Liver (tissue), 9 donors: ENCODE results near the gene KAZN. TPM values are rescaled to one million over a fixed set of nuclear protein-coding genes. Genes with fewer than 3 reads are reported as not detected.

Experiments
- DNase-seq: peaks from one replicate; pipeline ENCODE4 v3.0.0-alpha.2; 2017; ENCODE audit warnings: low spot score
- H3K27ac ChIP-seq, 2 donors: one replicate each; pipeline ENCODE4 v1.7.0; 2013; ENCODE audit warnings: inconsistent platforms in 2 of 2, low read length in 2 of 2, control low read depth in 1 of 2, low read depth in 1 of 2, mild to moderate bottlenecking in 1 of 2
- H3K27me3 ChIP-seq, 4 donors: one replicate each; pipeline versions ENCODE4 v1.6.1 to v1.7.0; 2013; ENCODE audit warnings: low read length in 3 of 4, inconsistent platforms in 1 of 4, mild to moderate bottlenecking in 1 of 4, moderate library complexity in 1 of 4; ENCODE audit not compliant: control insufficient read depth in 4 of 4, insufficient read depth in 4 of 4
- H3K36me3 ChIP-seq, 4 donors: one replicate each; pipeline versions ENCODE4 v1.6.1 to v1.7.0; 2013; ENCODE audit warnings: low read length in 3 of 4, mild to moderate bottlenecking in 3 of 4, low read depth in 1 of 4, moderate library complexity in 1 of 4; ENCODE audit not compliant: control insufficient read depth in 4 of 4, insufficient read depth in 3 of 4
- H3K4me1 ChIP-seq, 4 donors: one replicate each; pipeline versions ENCODE4 v1.6.1 to v1.7.0; 2013; ENCODE audit warnings: low read length in 3 of 4, mild to moderate bottlenecking in 3 of 4, moderate library complexity in 1 of 4; ENCODE audit not compliant: control insufficient read depth in 4 of 4, insufficient read depth in 4 of 4
- H3K4me3 ChIP-seq, 3 donors: one replicate each; pipeline versions ENCODE4 v1.6.1 to v1.7.0; 2013; ENCODE audit warnings: low read length in 3 of 3, control low read depth in 1 of 3, low read depth in 1 of 3, mild to moderate bottlenecking in 1 of 3
- H3K9ac ChIP-seq, 2 donors: one replicate each; pipeline ENCODE4 v1.7.0; 2013; ENCODE audit warnings: low read length in 2 of 2, mild to moderate bottlenecking in 2 of 2, moderate library complexity in 2 of 2, control low read depth in 1 of 2, low read depth in 1 of 2
- H3K9me3 ChIP-seq, 4 donors: one replicate each; pipeline versions ENCODE4 v1.6.1 to v1.7.0; 2013; ENCODE audit warnings: low read length in 3 of 4; ENCODE audit not compliant: control insufficient read depth in 4 of 4
- ATF3 ChIP-seq: IDR thresholded peaks from 2 replicates; pipeline ENCODE4 v1.6.1; 2016; ENCODE audit warnings: antibody characterized with exemption
- CTCF ChIP-seq: fragments of 150-350 bp; IDR thresholded peaks from 2 replicates; pipeline ENCODE4 v1.5.1; 2017; ENCODE audit warnings: improper control_type of control experiment, low read depth, low read length; ENCODE audit not compliant: missing input control
- EGR1 ChIP-seq, 2 donors: IDR thresholded peaks; 2 replicates each; pipeline ENCODE4 v1.6.1; 2016 to 2018; ENCODE audit warnings: antibody characterized with exemption in 2 of 2, low read depth in 2 of 2
- FOXA1 ChIP-seq: IDR thresholded peaks from 2 replicates; pipeline ENCODE4 v1.6.1; 2016; ENCODE audit warnings: antibody characterized with exemption
- FOXA2 ChIP-seq: IDR thresholded peaks from 2 replicates; pipeline ENCODE4 v1.6.1; 2016; ENCODE audit warnings: antibody characterized with exemption
- GABPA ChIP-seq, 2 donors: IDR thresholded peaks in 1 of 2; conservative IDR thresholded peaks in 1 of 2; 2 replicates each; pipeline ENCODE4 v1.6.1; 2016; ENCODE audit warnings: antibody characterized with exemption in 2 of 2, mild to moderate bottlenecking in 1 of 2, moderate library complexity in 1 of 2
- HNF4A ChIP-seq, 2 donors: conservative IDR thresholded peaks; 2 replicates each; pipeline ENCODE4 v1.6.1; 2016; ENCODE audit warnings: antibody characterized with exemption in 2 of 2, mild to moderate bottlenecking in 2 of 2
- HNF4G ChIP-seq: IDR thresholded peaks from 2 replicates; pipeline ENCODE4 v1.6.1; 2016; ENCODE audit warnings: antibody characterized with exemption
- MAX ChIP-seq: IDR thresholded peaks from 2 replicates; pipeline ENCODE4 v1.6.1; 2016; ENCODE audit warnings: antibody characterized with exemption
- RAD21 ChIP-seq, 2 donors: IDR thresholded peaks; 2 replicates each; pipeline ENCODE4 v1.6.1; 2016; ENCODE audit warnings: antibody characterized with exemption in 2 of 2, mild to moderate bottlenecking in 2 of 2
- REST ChIP-seq: IDR thresholded peaks from 2 replicates; pipeline ENCODE4 v1.6.1; 2016; ENCODE audit warnings: antibody characterized with exemption, mild to moderate bottlenecking
- RXRA ChIP-seq, 2 donors: IDR thresholded peaks; 2 replicates each; pipeline ENCODE4 v1.6.1; 2017 to 2018; ENCODE audit warnings: antibody characterized with exemption in 2 of 2, mild to moderate bottlenecking in 1 of 2
- TAF1 ChIP-seq: conservative IDR thresholded peaks from 2 replicates; pipeline ENCODE4 v1.6.1; 2016; ENCODE audit warnings: antibody characterized with exemption, mild to moderate bottlenecking
- YY1 ChIP-seq: IDR thresholded peaks from 2 replicates; pipeline ENCODE4 v1.6.1; 2016; ENCODE audit warnings: antibody characterized with exemption, mild to moderate bottlenecking
- ZBTB33 ChIP-seq: IDR thresholded peaks from 2 replicates; pipeline ENCODE4 v1.6.1; 2016; ENCODE audit warnings: antibody characterized with exemption
- WGBS: extraction: QIAGEN DNeasy Blood & Tissue Kit; methylation state at CpG from one replicate; pipeline ENCODE4 v1.1.7; 2013; 5-methylcytosine and 5-hydroxymethylcytosine counted together
- polyA plus RNA-seq, 2 donors: library from polyadenylated mRNA; stranded (reverse) in 1 of 2; unstranded in 1 of 2; fragments of 200-250 nt in 1 of 2; fragments of >200 nt in 1 of 2; fragmentation: Nextera tagmentation in 1 of 2; extraction: Ambion mirVana in 1 of 2; gene quantifications; one replicate each; pipeline versions ENCODE4 v1.2.1 to v1.2.3, GENCODE V29; 2013 to 2015
- total RNA-seq, 2 donors: library from RNA; depleted of rRNA; stranded (reverse); fragments of >200 nt; gene quantifications; one replicate each; pipeline ENCODE4 v1.2.3, GENCODE V29; 2014
- donor health status: healthy.
- donor health status: healthy.
- donor health status: healthy.
- donor health status: healthy.
- donor health status: healthy.

The KAZN gene
- total and polyA plus RNA-seq, 4 donors, result 1.9 to 6.9 (median 2.4) TPM

GRCh38 chr1:14759843-14760242 lies 161.4 kb downstream of the KAZN start:
- Histone ChIP-seq H3K4me3 (no peak overlapping the region), H3K9ac (no peak overlapping the region), H3K36me3 (no peaks in the 10 kb centered on the region), H3K4me1 (no peaks in the 10 kb centered on the region), H3K27me3 (no peaks in the 10 kb centered on the region), H3K27ac (no peak overlapping the region), H3K9me3 (no peaks in the 10 kb centered on the region)
- DNase-seq, result no peak
- 74% methylated on average over 7 of the region's 7 CpGs for WGBS
- TF ChIP-seq RXRA (IDR thresholded peaks at IDR 0.05) (no peak), ATF3 (no peak), YY1 (no peak), CTCF (no peak), EGR1 (IDR thresholded peaks at IDR 0.05; ENCODE audit: low read depth in 2 of 2) (no peak), ZBTB33 (no peak), HNF4A (conservative IDR thresholded peaks at IDR 0.05) (no peak), TAF1 (no peak)

- no peak for DNase-seq
- 87% methylated on average over 5 of the region's 5 CpGs for WGBS
- Histone ChIP-seq H3K27me3 (peaks cover 0 to under 1% (median 0%) of the 10 kb centered on the region in 4 donors), H3K27ac (no peak overlapping the region), H3K9ac (no peak overlapping the region), H3K4me1 (no peaks in the 10 kb centered on the region), H3K36me3 (no peaks in the 10 kb centered on the region), H3K9me3 (no peaks in the 10 kb centered on the region), H3K4me3 (no peak overlapping the region)
- no peak for TF ChIP-seq RXRA (IDR thresholded peaks at IDR 0.05)
- TF ChIP-seq EGR1 (IDR thresholded peaks at IDR 0.05; ENCODE audit: low read depth in 2 of 2), result no peak
- no peak for TF ChIP-seq TAF1
- TF ChIP-seq HNF4A (conservative IDR thresholded peaks at IDR 0.05), result no peak
- no peak for TF ChIP-seq GABPA (IDR thresholded peaks at IDR 0.05 in 1 of 2, conservative IDR thresholded peaks at IDR 0.05 in 1 of 2)
- TF ChIP-seq HNF4G, result no peak
- TF ChIP-seq FOXA1, result no peak
- TF ChIP-seq MAX, result no peak
- TF ChIP-seq FOXA2, result no peak
- no peak for TF ChIP-seq RAD21 (IDR thresholded peaks at IDR 0.05)
- no peak for TF ChIP-seq YY1
- no peak for TF ChIP-seq CTCF
- TF ChIP-seq ZBTB33, result no peak
- no peak for TF ChIP-seq REST
- no peak for TF ChIP-seq ATF3
These were observed 162.3 kb downstream of the KAZN start for GRCh38 chr1:14760780-14761179.
